Measurements from ENCODE around the gene CRY2.

The CRY2 gene

GRCh38 chr11:45901626-45902025 lies 54.4 kb downstream of the CRY2 start:
- TF ChIP-seq MAX (IDR thresholded peaks at IDR 0.05) = no peak
- TF ChIP-seq EP300 (IDR thresholded peaks at IDR 0.05; ENCODE audit: borderline replicate concordance) = no peak
- TF ChIP-seq TAF1 (IDR thresholded peaks at IDR 0.05; ENCODE audit: low read depth) = no peak
- TF ChIP-seq FOXM1 (IDR thresholded peaks at IDR 0.05; ENCODE audit: borderline replicate concordance, low read depth) = no peak
- TF ChIP-seq YY1 (IDR thresholded peaks at IDR 0.05; ENCODE audit: low read depth) = no peak
- no peak for TF ChIP-seq NFIC (IDR thresholded peaks at IDR 0.05)
- no peak for TF ChIP-seq TEAD4 (IDR thresholded peaks at IDR 0.05)
- no peak for TF ChIP-seq REST (IDR thresholded peaks at IDR 0.05; ENCODE audit: low read depth)

DNA sequence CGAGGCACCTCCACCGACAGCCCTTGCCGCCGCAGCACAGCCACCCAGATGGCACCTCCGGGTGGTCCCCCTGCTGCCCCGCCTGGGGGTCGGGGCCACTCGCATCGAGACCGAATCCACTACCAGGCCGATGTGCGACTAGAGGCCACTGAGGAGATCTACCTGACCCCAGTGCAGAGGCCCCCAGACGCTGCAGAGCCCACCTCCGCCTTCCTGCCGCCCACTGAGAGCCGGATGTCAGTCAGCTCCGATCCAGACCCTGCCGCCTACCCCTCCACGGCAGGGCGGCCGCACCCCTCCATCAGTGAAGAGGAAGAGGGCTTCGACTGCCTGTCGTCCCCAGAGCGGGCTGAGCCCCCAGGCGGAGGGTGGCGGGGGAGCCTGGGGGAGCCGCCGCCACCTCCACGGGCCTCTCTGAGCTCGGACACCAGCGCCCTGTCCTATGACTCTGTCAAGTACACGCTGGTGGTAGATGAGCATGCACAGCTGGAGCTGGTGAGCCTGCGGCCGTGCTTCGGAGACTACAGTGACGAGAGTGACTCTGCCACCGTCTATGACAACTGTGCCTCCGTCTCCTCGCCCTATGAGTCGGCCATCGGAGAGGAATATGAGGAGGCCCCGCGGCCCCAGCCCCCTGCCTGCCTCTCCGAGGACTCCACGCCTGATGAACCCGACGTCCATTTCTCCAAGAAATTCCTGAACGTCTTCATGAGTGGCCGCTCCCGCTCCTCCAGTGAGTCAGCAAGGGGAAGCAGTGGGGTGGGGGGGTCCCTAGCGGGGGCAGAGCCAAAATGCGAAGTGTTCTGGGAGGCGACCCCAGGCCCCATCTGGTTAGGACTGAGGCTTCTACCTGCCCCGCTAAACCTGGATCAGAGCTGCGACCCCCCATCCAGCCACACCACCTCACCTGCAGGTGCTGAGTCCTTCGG lies 55.4 kb downstream of the CRY2 start:
- no peak for TF ChIP-seq TAF1 (IDR thresholded peaks at IDR 0.05; ENCODE audit: low read depth)
- no peak for TF ChIP-seq EGR1 (IDR thresholded peaks at IDR 0.05)
- no peak for TF ChIP-seq USF1 (IDR thresholded peaks at IDR 0.05)
- TF ChIP-seq TEAD4 (IDR thresholded peaks at IDR 0.05) = no peak
- no peak for TF ChIP-seq NFIC (IDR thresholded peaks at IDR 0.05)
- no peak for TF ChIP-seq YY1 (IDR thresholded peaks at IDR 0.05; ENCODE audit: low read depth)
- TF ChIP-seq CREB1 (IDR thresholded peaks at IDR 0.05; ENCODE audit: low read depth) = no peak
- TF ChIP-seq RAD21 (IDR thresholded peaks at IDR 0.05; ENCODE audit: low read depth) = no peak
- no peak for TF ChIP-seq REST (IDR thresholded peaks at IDR 0.05; ENCODE audit: low read depth)
- no peak for TF ChIP-seq EP300 (IDR thresholded peaks at IDR 0.05; ENCODE audit: borderline replicate concordance)
- TF ChIP-seq CEBPB (IDR thresholded peaks at IDR 0.05) = no peak
- TF ChIP-seq ZBTB7A (IDR thresholded peaks at IDR 0.05; ENCODE audit: low read depth) = no peak
- no peak for TF ChIP-seq FOXM1 (IDR thresholded peaks at IDR 0.05; ENCODE audit: borderline replicate concordance, low read depth)
- no peak for TF ChIP-seq MAX (IDR thresholded peaks at IDR 0.05)
- no peak for TF ChIP-seq TCF12 (IDR thresholded peaks at IDR 0.05; ENCODE audit: low read depth)

GRCh38 chr11:45904309-45904915 lies 57.1 kb downstream of the CRY2 start:
- TF ChIP-seq CEBPB (IDR thresholded peaks at IDR 0.05) (no peak), EGR1 (IDR thresholded peaks at IDR 0.05) (no peak), NFIC (IDR thresholded peaks at IDR 0.05) (no peak), CREB1 (IDR thresholded peaks at IDR 0.05; ENCODE audit: low read depth) (no peak), YY1 (IDR thresholded peaks at IDR 0.05; ENCODE audit: low read depth) (no peak), TEAD4 (IDR thresholded peaks at IDR 0.05) (no peak), REST (IDR thresholded peaks at IDR 0.05; ENCODE audit: low read depth) (no peak), RAD21 (IDR thresholded peaks at IDR 0.05; ENCODE audit: low read depth) (no peak), MAX (IDR thresholded peaks at IDR 0.05) (no peak), TCF12 (IDR thresholded peaks at IDR 0.05; ENCODE audit: low read depth) (no peak), ZBTB7A (IDR thresholded peaks at IDR 0.05; ENCODE audit: low read depth) (no peak), EP300 (IDR thresholded peaks at IDR 0.05; ENCODE audit: borderline replicate concordance) (no peak), TAF1 (IDR thresholded peaks at IDR 0.05; ENCODE audit: low read depth) (no peak), USF1 (IDR thresholded peaks at IDR 0.05) (no peak), FOXM1 (IDR thresholded peaks at IDR 0.05; ENCODE audit: borderline replicate concordance, low read depth) (no peak)
